AG04450 (cell line): ENCODE data around the gene CALML5. TPM values are rescaled to one million over a fixed set of nuclear protein-coding genes. Genes with fewer than 3 reads are reported as not detected.

ENCODE experiments used
- CTCF ChIA-PET: fragments of 300-600, 350-600 bp; formaldehyde crosslinking; extraction: SDS; loops from one replicate; lab custom pipeline; 2022; ENCODE audit warnings: antibody characterized with exemption, inconsistent platforms; lab: Charles Lee
- POLR2A ChIA-PET: fragments of 350-600 bp; formaldehyde crosslinking; extraction: SDS; loops from one replicate; lab custom pipeline; 2021; ENCODE audit warnings: antibody characterized with exemption, inconsistent platforms; lab: Yijun Ruan, JAX
- DNase-seq: peaks from one replicate; pipeline ENCODE4 v3.0.0-alpha.2; 2011; ENCODE audit warnings: low read depth, low spot score
- H3K27ac ChIP-seq: one replicate; pipeline ENCODE4 v1.5.1; 2012; ENCODE audit warnings: low read depth, low read length, control low read depth
- H3K27me3 ChIP-seq: one replicate; pipeline ENCODE4 v1.6.0; 2012; ENCODE audit warnings: low read length; ENCODE audit not compliant: control insufficient read depth, insufficient read depth
- H3K4me3 ChIP-seq: 2 replicates; pipeline ENCODE4 v1.5.1; 2011; ENCODE audit warnings: mild to moderate bottlenecking, low read depth, low read length, control low read depth
- H3K9me3 ChIP-seq: 2 replicates; pipeline ENCODE4 v1.5.1; 2012; ENCODE audit warnings: low read length; ENCODE audit not compliant: control insufficient read depth, insufficient read depth
- CTCF ChIP-seq: IDR thresholded peaks from 2 replicates; pipeline ENCODE4 v1.5.1; 2011; ENCODE audit warnings: low read depth, low read length, control low read depth, inconsistent platforms
- polyA plus RNA-seq: library from polyadenylated mRNA; depleted of rRNA; stranded (reverse); fragments of >200 nt; gene quantifications from 2 replicates; pipeline ENCODE4 v1.2.3, GENCODE V29; 2011

Gene CALML5
- polyA plus RNA-seq, 1 experiment: not detected

- Histone ChIP-seq H3K4me3 (no peak overlapping the region), H3K27ac (no peak overlapping the region), H3K9me3 (no peaks in the 10 kb centered on the region; the same call in 1 of the 2 replicates), H3K27me3 (no peaks in the 10 kb centered on the region)
- no peak for DNase-seq
- CTCF ChIA-PET: interaction anchor here (1.0 to 1.7 kb wide), 2 partner anchors 88 to 99 kb away, joined by 4 to 5 read pairs; no protein-coding TSS in a partner anchor
- TF ChIP-seq CTCF: no peak
- POLR2A ChIA-PET: no interaction called here
Measured at GRCh38 chr10:5530846-5531557, 31.6 kb upstream of the CALML5 start.

GRCh38 chr10:5530412-5530806 is 31.0 kb upstream of the CALML5 start:
- no peak overlapping the region for H3K4me3 ChIP-seq
- H3K9me3 ChIP-seq: peaks cover 5% of the 10 kb centered on the region; the same call in 1 of the 2 replicates
- CTCF ChIA-PET: interaction anchor here (0.5 to 1.7 kb wide), 3 partner anchors 35 to 99 kb away, joined by 3 to 5 read pairs (median 4); no protein-coding TSS in a partner anchor
- POLR2A ChIA-PET: no interaction called here
- H3K27ac ChIP-seq: no peak overlapping the region
- H3K27me3 ChIP-seq: no peaks in the 10 kb centered on the region
- DNase-seq: no peak
- no peak for TF ChIP-seq CTCF

GRCh38 chr10:5529702-5530411 is 30.5 kb upstream of the CALML5 start:
- Histone ChIP-seq H3K27me3 (no peaks in the 10 kb centered on the region), H3K27ac (no peak overlapping the region), H3K4me3 (no peak overlapping the region), H3K9me3 (peaks cover 10% of the 10 kb centered on the region; the same call in 1 of the 2 replicates)
- no peak for TF ChIP-seq CTCF
- ChIA-PET POLR2A (no interaction called here), CTCF (interaction anchor here (0.5 to 1.7 kb wide), 3 partner anchors 34 to 100 kb away, joined by 3 to 5 read pairs (median 4); no protein-coding TSS in a partner anchor)
- DNase-seq: no peak

- POLR2A ChIA-PET: no interaction called here
- Histone ChIP-seq H3K9me3 (peaks cover 11% of the 10 kb centered on the region; the same call in 1 of the 2 replicates), H3K27me3 (no peaks in the 10 kb centered on the region), H3K4me3 (no peak overlapping the region), H3K27ac (no peak overlapping the region)
- CTCF ChIA-PET: no interaction called here
- TF ChIP-seq CTCF: no peak
- DNase-seq: no peak
Measured at GRCh38 chr10:5528989-5529701, 29.8 kb upstream of the CALML5 start.
